Measurements from ENCODE around the gene PBX4.

DNA sequence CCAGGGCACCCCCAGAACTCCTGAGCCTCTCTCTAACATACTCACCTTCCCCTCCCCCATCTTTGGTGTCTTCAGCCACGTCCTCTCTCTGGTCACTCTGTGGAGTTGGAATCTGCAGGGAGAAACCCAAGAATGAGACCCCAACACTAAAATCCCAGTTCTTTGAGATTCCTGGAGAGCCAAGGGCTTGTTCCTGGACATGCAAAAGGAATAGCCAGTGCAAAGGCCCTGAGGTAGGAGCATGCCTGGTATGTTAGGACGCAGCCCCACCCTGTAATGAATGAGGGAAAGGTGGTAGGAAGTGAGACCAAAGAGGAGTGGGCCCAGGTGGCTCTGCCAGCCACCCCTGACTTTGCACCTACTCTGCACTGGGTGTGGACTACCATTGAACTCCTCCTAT is 11.9 kb upstream of the PBX4 start:
- TF ChIP-seq, protein P1, sequence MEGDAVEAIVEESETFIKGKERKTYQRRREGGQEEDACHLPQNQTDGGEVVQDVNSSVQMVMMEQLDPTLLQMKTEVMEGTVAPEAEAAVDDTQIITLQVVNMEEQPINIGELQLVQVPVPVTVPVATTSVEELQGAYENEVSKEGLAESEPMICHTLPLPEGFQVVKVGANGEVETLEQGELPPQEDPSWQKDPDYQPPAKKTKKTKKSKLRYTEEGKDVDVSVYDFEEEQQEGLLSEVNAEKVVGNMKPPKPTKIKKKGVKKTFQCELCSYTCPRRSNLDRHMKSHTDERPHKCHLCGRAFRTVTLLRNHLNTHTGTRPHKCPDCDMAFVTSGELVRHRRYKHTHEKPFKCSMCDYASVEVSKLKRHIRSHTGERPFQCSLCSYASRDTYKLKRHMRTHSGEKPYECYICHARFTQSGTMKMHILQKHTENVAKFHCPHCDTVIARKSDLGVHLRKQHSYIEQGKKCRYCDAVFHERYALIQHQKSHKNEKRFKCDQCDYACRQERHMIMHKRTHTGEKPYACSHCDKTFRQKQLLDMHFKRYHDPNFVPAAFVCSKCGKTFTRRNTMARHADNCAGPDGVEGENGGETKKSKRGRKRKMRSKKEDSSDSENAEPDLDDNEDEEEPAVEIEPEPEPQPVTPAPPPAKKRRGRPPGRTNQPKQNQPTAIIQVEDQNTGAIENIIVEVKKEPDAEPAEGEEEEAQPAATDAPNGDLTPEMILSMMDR (IDR thresholded peaks at IDR 0.05), result no peak
- TF ChIP-seq POLR2A (IDR thresholded peaks at IDR 0.05), result no peak
